Lower lobe of right lung (tissue), 2 donors: ENCODE measurements around the gene ZNF552. TPM values are rescaled to one million over a fixed set of nuclear protein-coding genes. Genes with fewer than 3 reads are reported as not detected.

ENCODE experiments used
- ATAC-seq, 2 donors: fragments of 200-7000 bp; cut with Tn5 transposase; one replicate each; pipeline ENCODE4 v1.9.1; 2020 to 2022; ENCODE audit warnings: mild to moderate bottlenecking in 2 of 2, moderate library complexity in 2 of 2
- DNase-seq: peaks from one replicate; pipeline ENCODE4 v3.0.0-alpha.2; 2020
- H3K27ac ChIP-seq: fragments of 200-600 bp; one replicate; pipeline ENCODE4 v1.8.0; 2022
- H3K27me3 ChIP-seq: fragments of 200-600 bp; one replicate; pipeline ENCODE4 v1.8.0; 2022; ENCODE audit warnings: low read depth
- H3K36me3 ChIP-seq: fragments of 200-600 bp; one replicate; pipeline ENCODE4 v1.8.0; 2022; ENCODE audit warnings: mild to moderate bottlenecking
- H3K4me1 ChIP-seq: fragments of 200-600 bp; one replicate; pipeline ENCODE4 v1.8.0; 2022
- H3K4me3 ChIP-seq: fragments of 200-600 bp; one replicate; pipeline ENCODE4 v1.8.0; 2022; ENCODE audit warnings: mild to moderate bottlenecking
- H3K9me3 ChIP-seq: fragments of 200-600 bp; one replicate; pipeline ENCODE4 v1.8.0; 2022
- CTCF ChIP-seq: fragments of 200-600 bp; IDR thresholded peaks from one replicate; pipeline ENCODE4 v1.8.0; 2022; ENCODE audit warnings: antibody characterized with exemption, mild to moderate bottlenecking
- intact Hi-C: fragments of 100-400 bp; cut with DNase I; formaldehyde crosslinking; loops from one replicate; pipeline ENCODE4 v1.11.0; 2022
- total RNA-seq: library from RNA; stranded (reverse); fragmentation: NEBNext Ultra II Directional; extraction: Animal tissue kit (Norgen Biotek cat#: 25700); gene quantifications from one replicate; pipeline ENCODE4 v1.2.1, GENCODE V29; 2021
- donor health status: DM: no; HTN: yes; CAD: no; lungs with severe emphysema.

ZNF552 gene
- total RNA-seq, 1 donor from 2014 or later, result 20.0 TPM

GRCh38 chr19:57820599-57820998 is 5.9 kb upstream of the ZNF552 start:
- TF ChIP-seq CTCF, result no peak
- DNase-seq, result no peak
- no peaks in the 10 kb centered on the region for H3K27me3 ChIP-seq
- H3K4me3 ChIP-seq, result peak overlapping the region; percentile 98
- peak overlapping the region; percentile 87 for H3K27ac ChIP-seq
- ATAC-seq, result no peak
- no peaks in the 10 kb centered on the region for H3K9me3 ChIP-seq
- intact Hi-C loops, result no loop called here
- H3K36me3 ChIP-seq, result no peaks in the 10 kb centered on the region
- H3K4me1 ChIP-seq, result peaks cover 9% of the 10 kb centered on the region

GRCh38 chr19:57819475-57820148 is 4.9 kb upstream of the ZNF552 start:
- intact Hi-C loops, result no loop called here

GRCh38 chr19:57818378-57818777 is 3.7 kb upstream of the ZNF552 start:
- ATAC-seq (no peak), DNase-seq (no peak)
- Histone ChIP-seq H3K27ac (no peak overlapping the region), H3K4me3 (no peak overlapping the region), H3K4me1 (peaks cover 23% of the 10 kb centered on the region), H3K9me3 (no peaks in the 10 kb centered on the region), H3K36me3 (no peaks in the 10 kb centered on the region), H3K27me3 (no peaks in the 10 kb centered on the region)
- intact Hi-C loops, result no loop called here
- no peak for TF ChIP-seq CTCF

More at GRCh38 chr19:57819475-57820148, 4.9 kb upstream of the ZNF552 start:
- DNase-seq (peak; percentile 88), ATAC-seq (peak; percentile 93 to 94)
- H3K27ac ChIP-seq, result peak overlapping the region; percentile 87
- H3K9me3 ChIP-seq, result no peaks in the 10 kb centered on the region
- H3K4me3 ChIP-seq, result peak overlapping the region; percentile 98
- peak; percentile 15 for TF ChIP-seq CTCF
- peaks cover 15% of the 10 kb centered on the region for H3K4me1 ChIP-seq
- no peaks in the 10 kb centered on the region for H3K36me3 ChIP-seq
- no peaks in the 10 kb centered on the region for H3K27me3 ChIP-seq

- peaks cover 25% of the 10 kb centered on the region for H3K4me1 ChIP-seq
- no peaks in the 10 kb centered on the region for H3K27me3 ChIP-seq
- no peak for TF ChIP-seq CTCF
- H3K4me3 ChIP-seq, result no peak overlapping the region
- DNase-seq (no peak), ATAC-seq (no peak)
- H3K9me3 ChIP-seq, result no peaks in the 10 kb centered on the region
- H3K27ac ChIP-seq, result no peak overlapping the region
- H3K36me3 ChIP-seq, result no peaks in the 10 kb centered on the region
- intact Hi-C loops, result no loop called here
Measured at GRCh38 chr19:57817976-57818375, 3.3 kb upstream of the ZNF552 start.

- ATAC-seq (no peak), DNase-seq (no peak)
- no peak overlapping the region for H3K27ac ChIP-seq
- H3K4me3 ChIP-seq, result no peak overlapping the region
- H3K27me3 ChIP-seq, result no peaks in the 10 kb centered on the region
- H3K36me3 ChIP-seq, result peaks cover 7% of the 10 kb centered on the region
- intact Hi-C loops, result no loop called here
- no peaks in the 10 kb centered on the region for H3K9me3 ChIP-seq
- H3K4me1 ChIP-seq, result peaks cover 39% of the 10 kb centered on the region
- no peak for TF ChIP-seq CTCF
Measured at GRCh38 chr19:57816652-57817051, 1.9 kb upstream of the ZNF552 start.
